Anterior cingulate cortex (tissue), 58 donors: Measurements from ENCODE around the gene CACFD1.
A peak's percentile ranks its signal among the peaks of the same experiment; 100 is the strongest.

ENCODE experiments used
- DNase-seq, 58 donors: peaks; one replicate each; lab custom pipeline; 2025; lab: John Stamatoyannopoulos, UW

Gene CACFD1

DNA sequence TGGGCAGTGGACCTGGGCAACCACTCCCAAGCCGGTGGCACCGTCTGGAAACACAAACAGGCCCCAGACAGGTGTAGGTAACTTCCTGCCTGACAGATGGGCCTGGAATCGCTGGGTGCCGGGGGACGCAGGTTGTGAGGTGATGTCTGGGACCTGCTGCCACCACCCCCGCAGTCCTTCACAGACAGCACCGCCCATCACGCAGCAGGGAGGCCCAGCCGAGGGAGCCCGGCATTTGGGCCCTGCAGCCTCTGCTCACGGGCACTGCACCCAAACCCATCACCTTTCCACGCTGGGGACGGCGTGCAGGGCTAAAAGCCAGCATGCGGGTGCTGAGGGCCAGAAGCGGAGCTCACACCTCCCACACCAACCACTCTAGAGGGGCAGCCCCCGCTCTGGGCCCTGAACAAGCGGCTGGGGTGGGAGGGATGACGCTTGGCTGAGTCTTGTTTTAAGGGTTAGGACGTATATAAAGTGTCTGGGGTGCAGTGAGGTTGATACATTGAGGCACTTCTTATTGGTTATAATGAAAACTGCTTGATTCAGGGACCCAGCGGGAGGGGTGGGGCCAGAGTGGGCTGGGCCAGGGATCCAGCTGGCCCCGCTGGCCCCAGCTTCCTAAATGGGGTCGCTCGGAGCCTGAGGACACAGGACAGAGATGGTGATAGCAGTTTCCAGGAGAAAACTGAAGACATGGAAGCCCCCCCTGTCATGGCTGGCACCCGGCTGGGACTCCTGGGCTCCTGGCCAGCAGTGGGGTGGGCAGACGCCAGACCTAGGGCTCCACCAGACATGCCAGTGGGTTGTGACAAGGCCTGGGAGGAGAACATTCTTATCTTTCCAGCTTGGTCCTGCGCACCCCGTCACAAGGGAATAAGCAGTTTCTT is 53.7 kb downstream of the CACFD1 start:
- DNase-seq: peak in 2 of 58 donors; percentile 22 to 34

DNA sequence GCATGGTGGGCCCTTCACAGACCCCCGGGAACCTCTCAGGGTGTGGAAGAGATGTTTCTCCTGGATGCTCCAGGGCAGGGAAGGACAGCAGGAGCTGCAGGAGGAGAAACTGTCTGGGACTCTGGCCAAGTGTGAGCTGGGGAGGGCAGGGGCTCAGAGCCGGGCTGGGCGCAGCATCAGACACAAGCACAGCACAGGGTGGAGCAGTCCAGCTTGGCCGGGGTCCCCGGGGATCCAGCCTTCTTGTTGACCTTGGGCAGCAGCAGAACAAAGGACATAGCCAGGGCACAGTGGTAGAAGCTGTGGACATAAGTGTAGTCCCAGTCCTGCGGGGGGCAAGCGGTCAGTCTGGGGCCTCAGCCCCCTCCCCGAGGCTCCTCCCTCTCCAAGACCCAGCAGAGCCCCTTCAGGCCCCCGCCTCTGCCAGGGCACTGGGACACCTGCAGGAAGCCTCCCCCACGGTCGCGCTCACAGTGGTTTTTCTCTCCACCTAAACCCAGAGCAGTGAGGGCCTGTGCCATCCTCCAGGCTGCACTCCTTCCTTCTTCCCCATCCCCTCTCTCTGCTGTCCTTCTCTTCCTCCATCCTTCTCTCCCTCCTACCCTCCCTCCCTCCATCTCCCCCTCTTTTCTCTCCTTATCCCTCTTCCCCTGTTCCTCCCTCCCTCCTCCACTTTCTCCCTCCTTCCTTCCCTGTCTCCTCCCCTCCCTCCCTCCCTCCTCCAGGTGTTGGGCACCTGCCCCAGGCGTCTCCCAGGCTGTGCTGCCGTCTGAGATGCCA is 54.9 kb downstream of the CACFD1 start:
- peak in 41 of 58 donors; percentile 15 to 78 (median 54) for DNase-seq

DNA sequence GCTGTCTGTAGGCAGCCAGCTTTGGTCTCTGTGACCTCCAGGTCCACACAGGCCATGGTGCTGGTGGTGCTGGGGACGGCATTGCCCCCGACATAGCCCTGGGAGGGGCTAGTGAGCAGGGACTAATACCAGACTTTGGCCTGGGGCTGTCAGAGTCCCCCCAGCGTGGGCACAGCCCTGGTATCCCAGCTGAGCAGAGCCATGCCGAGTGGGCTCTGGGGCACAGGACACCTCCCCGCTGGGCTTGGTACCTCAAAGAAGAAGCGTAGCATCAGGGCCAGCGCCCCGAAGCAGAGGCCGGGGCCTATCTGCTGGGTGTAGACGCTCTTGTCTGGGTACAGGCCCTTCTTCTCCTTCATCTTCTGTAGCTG is 55.4 kb downstream of the CACFD1 start:
- DNase-seq: no peak

DNA sequence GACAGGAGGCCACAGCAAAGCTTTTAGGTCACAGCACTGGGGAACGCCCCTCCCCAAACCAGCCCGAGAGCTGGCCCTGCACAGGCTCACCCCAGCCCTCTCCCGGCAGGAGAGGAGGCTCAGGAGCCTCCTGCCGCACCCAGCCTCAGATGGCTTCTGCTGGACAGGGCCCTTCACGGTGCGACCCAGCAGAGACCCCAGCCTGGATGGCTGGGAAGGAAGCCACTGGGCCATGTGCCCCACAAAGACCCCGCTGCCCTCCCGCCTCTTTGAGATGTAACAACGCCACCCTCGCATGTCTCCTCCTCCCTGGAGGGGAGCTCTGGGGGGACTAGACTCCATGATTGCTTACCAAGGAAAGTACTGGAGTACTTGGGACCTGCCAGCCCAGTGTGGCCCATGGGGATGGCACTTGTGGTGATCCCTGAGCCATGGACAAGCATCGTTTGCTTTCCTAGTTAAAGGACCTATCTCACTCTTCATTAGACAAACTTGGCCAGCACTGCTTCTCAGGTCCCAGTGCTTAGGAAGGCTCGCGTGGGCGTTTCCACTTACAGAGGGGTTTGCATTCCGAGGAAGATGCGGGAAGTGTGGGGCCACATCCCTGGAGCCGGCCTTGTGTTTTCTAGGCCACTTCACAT is 56.0 kb downstream of the CACFD1 start:
- no peak for DNase-seq

DNA sequence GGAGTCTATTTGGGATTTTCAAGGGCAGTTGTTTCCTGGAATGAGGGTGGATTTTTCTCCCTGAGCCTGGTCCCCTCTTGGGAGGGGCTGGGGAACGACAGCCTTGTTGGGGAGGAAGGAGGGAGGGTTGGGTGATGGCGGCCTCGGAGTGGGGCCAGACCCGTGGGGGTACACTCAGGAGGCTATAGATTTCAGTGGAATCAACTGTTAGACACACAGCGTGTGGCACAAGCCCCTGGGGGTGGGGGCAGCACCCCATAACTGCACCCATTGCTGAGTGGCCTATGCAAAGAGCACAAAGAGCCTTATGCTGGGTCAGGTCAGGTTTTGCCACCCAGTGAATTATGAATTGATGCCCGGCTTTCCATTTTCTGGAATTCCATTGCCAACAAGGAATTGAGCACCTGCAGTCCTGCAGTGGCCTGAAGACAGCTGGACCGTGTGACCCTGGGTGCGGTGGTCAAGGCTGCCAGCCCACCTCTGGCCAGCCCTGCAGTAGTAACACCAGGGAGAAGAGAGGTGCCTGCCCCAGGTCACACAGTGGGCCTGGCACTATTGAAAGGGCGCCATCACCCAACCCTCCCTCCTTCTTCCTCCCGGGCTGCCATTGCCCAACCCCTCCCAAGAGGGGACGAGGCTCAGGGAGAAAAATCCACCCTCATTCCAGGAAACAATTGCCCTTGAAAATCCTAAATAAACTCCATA is 56.6 kb downstream of the CACFD1 start:
- no peak for DNase-seq

DNA sequence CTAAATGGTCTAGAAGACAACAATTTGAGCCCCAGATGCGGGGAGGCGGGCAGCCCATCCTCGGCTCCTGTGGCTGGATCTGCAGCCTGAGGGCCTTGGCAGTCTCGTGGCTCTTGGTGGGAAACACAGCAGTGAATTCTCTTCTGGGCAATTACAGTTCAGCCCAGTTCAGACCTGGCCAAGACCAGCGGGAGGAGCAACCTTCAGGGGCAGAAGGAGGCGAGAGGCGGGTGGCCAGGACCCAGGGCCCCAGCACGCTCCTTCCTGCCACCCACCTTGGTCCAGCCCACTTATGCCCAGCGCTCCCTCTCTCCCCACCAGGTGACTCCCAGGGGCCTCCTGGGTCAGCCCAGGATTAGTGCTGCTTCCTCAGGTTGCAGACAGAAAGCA is 57.2 kb downstream of the CACFD1 start:
- no peak for DNase-seq

DNA sequence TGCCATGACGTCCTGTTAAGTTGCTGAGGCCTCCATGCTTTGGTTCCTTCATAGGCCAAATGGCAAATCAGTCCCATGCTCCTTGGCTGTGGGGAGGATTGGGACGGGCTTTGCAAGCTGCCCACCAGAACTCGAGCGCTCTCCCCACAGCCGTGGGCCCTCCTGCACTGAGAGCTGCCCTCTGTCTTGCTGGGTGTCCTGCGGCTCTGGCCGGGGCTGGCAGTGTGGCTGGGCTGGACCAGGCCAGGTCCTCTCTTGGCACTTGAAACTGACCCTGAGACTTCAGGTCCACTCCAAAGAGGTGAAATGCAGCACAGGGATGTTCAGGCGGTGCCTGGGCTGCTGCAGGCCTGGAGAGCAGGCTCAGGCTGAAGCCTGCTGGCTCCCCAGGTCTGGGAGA is 57.9 kb downstream of the CACFD1 start:
- DNase-seq: no peak

DNA sequence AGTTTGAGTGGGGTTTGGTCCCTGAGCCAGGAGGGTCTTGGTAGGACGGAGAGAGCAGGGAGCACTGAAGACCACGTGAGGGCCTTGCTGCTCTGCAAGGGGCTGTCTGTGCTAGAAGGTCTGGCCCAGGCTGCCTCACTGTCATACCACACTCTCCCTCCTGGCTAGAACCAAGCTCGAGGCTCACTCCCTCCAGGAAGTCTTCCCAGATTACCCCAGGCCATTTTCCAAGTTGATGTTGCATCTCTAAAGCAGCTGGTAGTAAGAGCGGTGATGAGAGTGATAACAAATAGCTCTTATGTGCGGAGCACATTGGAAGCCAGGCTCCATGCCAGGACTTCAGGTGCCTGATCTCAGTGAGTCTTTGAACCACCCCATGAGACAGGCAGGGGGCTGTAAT is 58.4 kb downstream of the CACFD1 start:
- DNase-seq: no peak

DNA sequence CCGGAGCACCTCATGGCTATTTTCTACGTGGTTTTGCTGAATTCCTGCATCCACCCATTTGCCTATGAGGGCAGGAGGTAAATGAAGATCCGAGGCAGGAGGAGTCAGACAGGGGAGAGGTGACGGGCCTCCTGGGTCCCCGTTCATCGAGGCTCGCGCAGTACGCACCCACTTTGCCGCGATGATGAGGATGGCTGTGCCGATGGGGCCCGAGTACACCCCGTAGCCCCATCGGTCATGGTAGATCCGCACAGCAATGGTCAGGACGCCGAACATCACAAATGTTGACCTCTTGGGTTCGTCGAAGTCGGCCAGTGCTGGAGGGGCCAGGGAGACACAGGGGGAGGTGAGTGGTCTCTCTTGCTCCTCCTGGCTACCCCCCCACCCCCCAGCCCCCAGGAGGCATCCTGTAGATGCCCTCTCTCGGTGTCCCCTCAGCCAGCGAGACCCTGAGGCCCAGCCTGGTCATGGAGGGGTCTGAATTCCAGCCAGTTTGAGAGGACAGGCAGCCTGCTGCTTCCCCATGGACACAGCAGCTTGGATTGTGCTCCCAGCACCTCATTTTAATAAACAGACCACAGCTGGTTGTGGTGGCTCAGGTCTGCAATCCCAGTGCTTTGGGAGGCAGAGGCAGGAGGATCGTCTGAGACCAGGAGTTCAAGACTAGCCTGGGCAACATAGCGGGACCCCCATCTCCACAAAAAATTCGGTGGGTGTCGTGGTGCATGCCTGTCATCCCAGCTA is 59.1 kb downstream of the CACFD1 start:
- no peak for DNase-seq

DNA sequence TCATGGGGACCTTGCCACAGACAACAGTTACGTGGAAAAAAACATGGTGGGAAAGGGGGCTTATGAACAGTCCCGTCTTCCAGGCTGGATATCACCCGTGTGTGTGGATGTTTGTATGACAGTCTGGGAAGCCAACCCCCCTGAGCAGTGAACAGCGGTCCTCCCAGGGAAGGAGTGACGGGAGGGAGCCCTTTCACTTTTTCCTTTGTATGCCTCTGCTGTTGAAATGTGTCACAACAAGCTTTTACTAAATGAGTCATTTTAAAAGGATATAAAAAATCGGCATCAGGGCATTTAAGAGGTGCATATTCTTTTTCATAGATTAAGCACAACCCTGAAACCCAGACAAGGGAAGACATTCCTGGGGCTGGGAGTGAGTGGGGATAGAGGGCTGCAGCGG is 59.9 kb downstream of the CACFD1 start:
- DNase-seq: no peak

DNA sequence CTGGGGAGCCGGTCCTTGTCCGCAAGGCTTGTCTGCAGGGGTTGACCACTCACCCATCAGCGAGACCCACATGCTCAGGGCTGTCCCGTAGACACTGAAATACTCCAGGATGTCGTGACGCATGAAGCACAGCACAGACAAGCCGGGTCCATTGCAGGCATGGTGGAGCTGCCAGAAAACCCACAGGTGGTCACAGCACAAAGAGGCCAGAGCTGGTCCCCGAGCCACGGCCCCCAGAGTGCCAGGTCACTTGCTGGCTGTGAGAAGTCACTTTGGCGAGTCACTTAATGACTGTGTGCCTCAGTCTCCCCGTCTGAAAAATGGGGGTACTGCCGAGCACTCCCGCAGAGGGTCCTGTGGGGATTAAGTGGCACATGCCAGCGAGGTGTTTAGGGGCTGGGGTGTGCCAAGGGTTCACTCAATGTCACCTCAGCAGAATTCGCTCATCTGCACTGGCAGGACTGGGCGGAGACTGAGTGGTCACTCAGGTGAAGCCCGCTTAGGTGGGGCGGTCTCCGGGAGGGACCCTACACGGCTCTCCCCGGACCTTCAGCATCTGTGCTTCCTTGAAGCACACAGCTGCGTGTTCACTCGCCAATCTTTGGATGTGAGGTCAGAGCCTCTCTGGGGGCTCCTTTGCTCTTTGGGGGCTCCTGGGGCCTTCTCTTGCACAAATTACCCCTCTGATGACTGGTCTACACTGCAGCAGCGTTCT is 60.5 kb downstream of the CACFD1 start:
- DNase-seq: no peak
